C4-2B (cell line): ENCODE measurements around the gene SLC8A1.

ENCODE experiments used
- ZFX ChIP-seq: fragments of 450-650 bp; IDR thresholded peaks from 2 replicates; pipeline ENCODE4 v1.6.1; 2017
- TF ChIP-seq, protein P1 (sequence below): fragments of 450-650 bp; conservative IDR thresholded peaks from 2 replicates; pipeline ENCODE4 v1.5.1; 2017; ENCODE audit warnings: mild to moderate bottlenecking

DNA sequence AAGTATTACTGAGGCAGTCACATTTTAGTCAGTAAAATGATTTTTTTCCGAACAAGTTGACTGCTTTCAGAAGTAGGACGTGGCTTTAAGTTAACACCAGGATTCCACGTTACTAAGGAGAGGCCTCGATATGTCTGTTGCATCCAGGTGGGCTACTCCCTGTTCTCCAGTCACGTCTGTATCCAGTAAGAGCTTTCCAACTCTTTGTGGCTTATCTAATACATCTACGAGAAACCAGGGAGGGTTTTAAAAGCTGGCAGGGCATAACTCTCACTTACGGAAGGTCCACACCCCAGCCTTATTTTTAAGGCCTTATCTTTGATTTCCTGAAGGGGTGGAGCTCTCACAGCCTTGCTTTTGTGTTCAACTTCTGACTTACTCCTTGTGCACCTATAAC lies 99.2 kb downstream of the SLC8A1 start:
- TF ChIP-seq, protein P1, sequence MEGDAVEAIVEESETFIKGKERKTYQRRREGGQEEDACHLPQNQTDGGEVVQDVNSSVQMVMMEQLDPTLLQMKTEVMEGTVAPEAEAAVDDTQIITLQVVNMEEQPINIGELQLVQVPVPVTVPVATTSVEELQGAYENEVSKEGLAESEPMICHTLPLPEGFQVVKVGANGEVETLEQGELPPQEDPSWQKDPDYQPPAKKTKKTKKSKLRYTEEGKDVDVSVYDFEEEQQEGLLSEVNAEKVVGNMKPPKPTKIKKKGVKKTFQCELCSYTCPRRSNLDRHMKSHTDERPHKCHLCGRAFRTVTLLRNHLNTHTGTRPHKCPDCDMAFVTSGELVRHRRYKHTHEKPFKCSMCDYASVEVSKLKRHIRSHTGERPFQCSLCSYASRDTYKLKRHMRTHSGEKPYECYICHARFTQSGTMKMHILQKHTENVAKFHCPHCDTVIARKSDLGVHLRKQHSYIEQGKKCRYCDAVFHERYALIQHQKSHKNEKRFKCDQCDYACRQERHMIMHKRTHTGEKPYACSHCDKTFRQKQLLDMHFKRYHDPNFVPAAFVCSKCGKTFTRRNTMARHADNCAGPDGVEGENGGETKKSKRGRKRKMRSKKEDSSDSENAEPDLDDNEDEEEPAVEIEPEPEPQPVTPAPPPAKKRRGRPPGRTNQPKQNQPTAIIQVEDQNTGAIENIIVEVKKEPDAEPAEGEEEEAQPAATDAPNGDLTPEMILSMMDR, result no peak
- TF ChIP-seq ZFX, result no peak
